ENCODE data around the gene CAPN8.

CAPN8 gene

DNA sequence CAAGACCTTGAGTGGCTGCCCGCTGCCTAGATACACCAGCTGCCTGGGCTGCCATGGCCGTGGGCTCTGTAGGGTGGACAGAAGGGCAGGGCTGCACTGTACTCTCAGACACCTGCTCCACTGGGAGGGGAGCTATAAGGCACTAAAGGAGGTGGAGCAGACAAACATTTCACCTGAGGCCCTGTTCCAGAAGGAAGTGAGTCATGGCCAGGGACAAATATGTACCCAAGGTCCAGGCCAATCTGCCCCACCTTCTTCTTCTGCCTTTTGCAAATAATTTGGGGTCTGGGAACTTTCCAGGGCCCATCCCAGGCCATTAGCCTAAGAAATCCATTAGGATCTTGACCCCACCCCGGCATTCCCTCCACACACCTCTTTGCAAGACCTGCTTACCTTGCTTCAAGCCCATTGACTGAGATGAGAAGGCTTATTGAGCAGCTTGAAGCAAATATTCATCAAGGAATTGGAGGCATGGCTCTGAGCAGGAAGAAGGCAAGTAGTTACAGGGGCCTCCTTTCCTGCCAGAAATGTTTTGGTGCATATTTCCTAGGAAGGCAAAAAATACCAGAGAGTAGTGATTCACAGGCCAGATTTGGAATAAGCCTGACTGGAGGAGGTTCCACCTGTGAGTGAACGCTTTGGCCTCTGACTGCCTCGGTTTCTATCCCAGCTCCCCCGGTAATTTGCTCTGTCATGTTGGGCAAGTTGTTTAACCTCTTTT lies at the start of gene CAPN8:
CAPN8 (minus strand) TSS at position 110 of the 721 bp plus-strand sequence; CDS start at position 55, 55 bp downstream.
- no peak for DNase-seq (ENCODE audit: low spot score)

DNA sequence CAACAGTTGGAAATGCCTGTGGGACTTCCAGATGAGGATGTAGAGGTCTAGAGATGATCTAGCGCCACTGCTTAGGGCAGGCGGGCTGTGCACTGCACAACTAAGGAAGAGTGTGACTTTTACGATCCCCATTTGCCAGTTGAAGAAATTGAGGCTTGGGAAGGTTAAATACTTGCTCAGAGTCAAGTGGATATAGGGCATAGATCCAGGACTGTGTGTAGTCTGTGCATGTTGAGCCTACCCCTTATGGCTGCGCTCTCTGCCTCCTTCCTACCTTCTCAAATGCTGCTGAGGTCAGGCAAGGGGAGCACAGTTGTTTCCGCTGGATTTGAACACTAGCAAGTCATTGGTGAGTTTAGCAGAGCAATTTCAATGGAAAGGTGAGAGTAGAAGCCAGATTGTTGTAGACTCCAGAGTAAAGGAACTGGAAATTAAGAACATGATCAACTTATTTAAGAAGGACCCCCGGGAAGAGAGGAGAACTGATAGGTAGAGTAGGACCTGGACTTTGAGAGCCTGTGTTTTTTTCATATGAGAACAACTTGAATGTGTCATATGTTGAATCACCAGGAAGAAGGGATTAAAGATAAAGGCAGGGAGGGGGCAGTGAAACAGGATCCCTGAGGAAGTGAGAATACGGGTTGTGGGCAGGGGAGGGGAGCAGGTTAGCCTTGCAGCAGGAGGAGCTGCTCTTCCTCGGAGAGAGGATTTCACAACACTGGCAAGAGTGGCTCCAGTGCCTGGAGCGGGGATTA lies 49.5 kb upstream of the CAPN8 start:
- no peak for DNase-seq (ENCODE audit: low spot score)

DNA sequence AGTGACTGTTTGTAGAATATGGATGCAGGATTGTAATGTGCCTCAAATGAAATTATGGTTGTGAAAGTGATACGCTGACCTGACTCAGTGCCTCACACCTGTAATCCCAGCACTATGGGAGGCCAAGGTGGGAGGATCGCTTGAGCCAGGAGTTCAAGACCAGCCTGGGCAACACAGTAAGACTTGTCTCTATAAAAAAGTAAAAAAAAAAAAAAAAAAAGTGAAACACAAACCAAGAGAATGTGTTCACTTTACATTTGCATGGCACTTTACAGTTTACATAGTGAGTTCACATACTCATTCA lies 48.9 kb upstream of the CAPN8 start:
- DNase-seq (ENCODE audit: low spot score): no peak

DNA sequence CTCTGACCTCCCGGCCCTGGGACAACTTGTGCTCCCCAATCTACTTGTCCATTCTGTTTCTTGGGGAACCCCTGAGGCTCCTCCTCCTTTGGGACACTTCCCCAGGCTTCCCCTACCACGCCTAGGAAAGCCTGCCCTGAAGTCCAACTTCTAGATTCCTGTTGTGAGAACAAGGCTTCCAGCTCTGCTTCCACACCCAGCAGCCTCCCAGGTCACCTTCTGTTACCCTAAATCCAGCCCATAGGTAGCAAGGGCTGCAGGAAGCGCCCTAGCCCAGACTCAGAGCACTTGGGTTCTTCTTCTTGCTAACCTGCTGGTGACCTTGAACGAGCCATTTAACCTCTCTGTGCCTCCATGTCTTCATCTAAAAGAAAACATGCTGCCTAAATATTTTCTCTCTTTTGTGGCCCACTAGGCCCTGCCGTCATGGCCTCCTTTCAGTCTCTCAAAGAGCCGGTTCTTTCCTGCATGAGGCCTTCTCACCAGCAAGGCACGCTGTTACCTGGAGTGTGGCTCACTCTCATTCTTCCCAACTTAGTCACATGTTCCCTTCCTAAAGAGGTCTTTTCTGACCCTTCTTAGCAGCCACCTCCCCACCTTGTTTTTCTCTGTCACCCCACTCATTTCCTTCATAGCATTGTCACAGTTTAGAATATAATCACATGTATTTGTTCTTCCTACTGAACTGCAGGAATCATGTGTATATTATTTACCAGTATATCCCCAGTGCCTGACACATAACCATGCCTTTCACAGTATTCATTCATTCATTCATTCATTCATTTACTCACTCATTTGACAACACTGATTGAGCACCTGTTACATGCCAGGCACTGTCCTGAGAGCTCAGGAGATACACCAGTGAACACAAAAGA lies 48.3 kb upstream of the CAPN8 start:
- no peak for DNase-seq (ENCODE audit: low spot score)

DNA sequence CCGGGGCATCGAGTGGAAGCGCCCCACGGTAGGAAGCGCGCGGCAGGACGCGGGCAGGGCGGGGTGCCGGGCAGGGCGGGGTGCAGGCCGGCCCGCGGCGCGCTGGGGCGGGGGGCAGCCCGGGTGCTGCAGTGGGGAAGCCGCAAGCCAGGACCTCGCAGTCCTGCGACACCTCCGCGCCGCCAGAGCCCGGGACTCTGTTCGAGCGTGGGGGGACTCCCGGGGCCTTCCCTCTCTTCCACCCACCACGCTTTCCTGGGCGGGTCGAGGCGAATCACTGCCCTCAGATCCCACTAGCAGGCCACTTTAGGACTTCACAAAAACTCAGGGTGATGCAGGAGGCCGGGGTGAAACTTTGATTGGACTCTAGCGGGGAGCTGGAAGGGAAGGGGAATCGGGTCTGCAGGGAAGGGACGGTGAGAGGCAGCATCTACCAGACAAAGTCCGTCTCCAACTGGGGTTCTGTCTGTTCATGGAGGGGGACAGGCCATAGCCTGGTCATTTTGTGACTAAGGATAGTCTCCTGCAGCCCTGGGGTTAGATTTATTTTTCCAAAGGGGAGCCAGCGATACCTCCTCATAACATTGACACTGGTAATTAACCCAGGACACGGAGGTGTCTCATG lies 47.5 kb upstream of the CAPN8 start:
- DNase-seq (ENCODE audit: low spot score): no peak

- DNase-seq (ENCODE audit: low spot score): no peak
These were observed 46.8 kb upstream of the CAPN8 start, which contains the start of gene CAPN2 for GRCh38 chr1:223712194-223712849. Gene CAPN2, plus strand, starts transcription at chr1:223712539. Its CDS starts 102 bp downstream, at chr1:223712641.

- DNase-seq (ENCODE audit: low spot score): no peak
These were observed 46.3 kb upstream of the CAPN8 start for GRCh38 chr1:223711747-223712193.

GRCh38 chr1:223711173-223711572 lies 45.7 kb upstream of the CAPN8 start:
- no peak for DNase-seq (ENCODE audit: low spot score)

DNA sequence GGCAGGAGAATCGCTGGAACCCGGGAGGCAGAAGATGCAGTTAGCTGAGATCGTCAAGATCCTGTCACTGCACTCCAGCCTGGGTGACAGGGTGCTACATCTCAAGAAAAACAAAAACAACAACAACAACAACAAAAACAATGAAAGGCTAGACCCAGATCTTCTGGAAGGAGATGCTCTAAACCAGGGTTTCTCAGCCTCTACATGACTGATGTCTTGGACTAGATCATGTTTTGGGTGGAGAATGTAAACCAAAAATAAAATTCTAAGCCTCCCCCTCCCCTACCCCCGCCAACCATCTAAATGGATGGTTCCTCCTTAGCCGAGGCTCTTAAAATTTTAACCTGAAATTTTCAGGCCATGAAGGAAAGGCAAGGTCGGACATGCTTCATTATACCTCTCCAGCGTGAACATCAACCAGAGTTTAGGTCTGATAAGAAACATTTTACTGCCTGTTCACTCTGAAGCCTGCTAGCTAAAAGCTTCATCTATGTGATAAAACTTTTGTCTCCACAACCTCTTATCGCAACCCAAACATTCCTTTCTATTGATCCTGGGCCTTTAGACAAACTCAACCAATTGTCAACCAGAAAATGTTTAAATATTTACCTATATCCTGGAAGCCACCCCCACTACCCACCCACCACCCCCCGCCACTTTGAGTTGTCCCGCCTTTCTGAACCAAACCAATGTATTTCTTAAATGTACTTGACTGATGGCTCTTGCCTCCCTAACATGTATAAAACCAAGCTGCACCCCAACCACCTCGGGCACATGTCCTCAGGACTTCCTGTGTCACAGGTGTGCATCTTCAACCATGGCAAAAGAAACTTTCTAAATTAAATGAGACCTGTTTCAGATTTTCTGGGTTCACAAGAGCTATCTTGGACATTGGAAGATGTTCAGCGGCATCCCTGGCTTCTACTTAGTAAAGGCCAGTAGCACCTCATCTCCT lies 45.0 kb upstream of the CAPN8 start:
- DNase-seq (ENCODE audit: low spot score): no peak

- DNase-seq (ENCODE audit: low spot score): no peak
These were observed 44.1 kb upstream of the CAPN8 start for GRCh38 chr1:223709598-223709997.

- no peak for DNase-seq (ENCODE audit: low spot score)
These were observed 43.3 kb upstream of the CAPN8 start for GRCh38 chr1:223708651-223709268.

DNA sequence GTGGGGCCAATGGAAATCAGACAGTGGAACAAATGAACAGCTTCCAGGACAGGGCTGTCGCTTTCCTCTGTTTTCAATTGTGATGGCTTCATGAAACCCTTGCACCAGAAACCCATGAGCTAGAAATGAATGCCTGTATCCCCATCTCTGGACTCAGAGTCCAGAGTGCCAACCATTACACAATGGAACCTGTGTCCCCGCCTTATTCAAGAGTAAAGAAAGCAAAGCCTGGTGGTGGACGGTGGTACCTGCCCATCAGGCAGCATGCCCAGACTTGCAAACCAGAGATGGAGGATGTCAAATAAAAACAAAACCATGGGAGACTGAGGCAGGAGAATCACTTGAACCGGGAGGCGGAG lies 42.5 kb upstream of the CAPN8 start:
- DNase-seq (ENCODE audit: low spot score): no peak

GRCh38 chr1:223707256-223708000 lies 41.9 kb upstream of the CAPN8 start:
- no peak for DNase-seq (ENCODE audit: low spot score)

DNA sequence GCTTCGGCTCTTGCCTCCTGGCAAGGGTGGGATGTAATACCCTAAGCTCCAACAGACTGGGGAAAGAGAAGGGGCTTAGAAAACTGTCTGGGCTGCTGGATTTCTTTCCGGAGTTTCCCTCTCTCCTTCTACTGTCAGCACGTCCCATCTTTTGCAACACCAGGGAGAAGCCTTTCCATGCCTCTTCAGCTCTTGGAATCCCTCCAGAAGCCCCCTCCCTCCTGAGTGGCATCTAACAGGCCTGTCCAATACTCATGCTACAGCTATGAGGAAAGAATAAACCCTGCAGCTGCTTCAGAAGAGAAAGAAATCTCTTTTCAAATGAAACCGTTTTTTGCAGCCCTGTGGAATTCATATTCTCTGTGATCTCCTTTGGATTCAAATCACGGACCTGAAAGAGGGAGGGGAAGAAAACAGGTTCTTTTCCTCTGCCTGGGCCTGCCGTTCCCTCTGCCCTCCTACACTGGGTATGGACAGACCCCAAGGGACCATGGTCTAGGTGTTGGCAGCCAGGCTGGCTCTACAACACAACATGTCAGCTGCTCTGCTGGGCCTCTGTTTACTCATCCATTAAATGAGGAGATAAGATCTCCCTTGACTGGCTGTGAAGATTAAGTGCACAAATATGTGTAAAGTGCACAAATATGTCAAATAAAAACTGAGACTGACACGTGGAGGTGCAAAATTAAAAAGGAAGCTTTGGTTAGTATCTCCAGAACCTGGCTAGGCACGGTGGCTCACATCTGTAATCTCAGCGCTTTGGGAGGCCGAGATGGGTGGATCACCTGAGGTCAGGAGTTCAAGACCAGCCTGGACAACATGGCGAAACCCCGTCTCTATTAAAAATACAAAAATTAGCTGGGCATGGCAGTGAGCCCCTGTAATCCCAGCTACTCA lies 40.8 kb upstream of the CAPN8 start:
- DNase-seq (ENCODE audit: low spot score): no peak

- DNase-seq (ENCODE audit: low spot score): no peak
These were observed 39.7 kb upstream of the CAPN8 start for GRCh38 chr1:223704921-223705878.

DNA sequence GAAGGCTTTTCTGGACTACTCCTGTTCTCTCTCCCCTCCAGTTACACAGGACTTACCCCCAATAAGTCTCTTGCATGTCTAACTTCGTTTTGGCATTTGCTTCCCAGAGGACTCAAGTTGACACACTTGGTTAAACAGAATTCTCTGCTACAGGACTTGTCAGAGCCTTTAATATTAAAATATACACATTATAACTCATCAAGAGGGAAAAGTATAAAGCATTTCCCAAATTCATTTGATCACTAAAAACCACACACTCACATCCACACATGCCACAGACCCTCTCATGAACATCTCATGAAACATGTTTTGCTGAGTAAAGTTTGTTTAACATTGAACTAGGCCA lies 38.1 kb upstream of the CAPN8 start:
- DNase-seq (ENCODE audit: low spot score): no peak

Data from NAMALWA (cell line).